HCT116 (cell line): ENCODE data around the gene MGST2. TPM values are rescaled to one million over a fixed set of nuclear protein-coding genes. Genes with fewer than 3 reads are reported as not detected.

Experiments
- ATAC-seq: fragments of 200-7000 bp; cut with Tn5 transposase; 2 replicates; pipeline ENCODE4 v1.9.1; 2020; ENCODE audit warnings: mild to moderate bottlenecking, moderate library complexity
- BruUV-seq: library from RNA; stranded (reverse); fragments of 400-500 nt; replicated peaks from 2 replicates; lab custom pipeline; 2021; lab: Mats Ljungman, UMichigan
- CTCF ChIA-PET: fragments of 300-600 bp; sonication (Branson Sonifier 250); formaldehyde crosslinking; loops from one replicate; lab custom pipeline; 2021; ENCODE audit warnings: antibody characterized with exemption; lab: Charles Lee
- POLR2A ChIA-PET: fragments of 300-600, 350-600 bp; sonication (Branson Sonifier 250); formaldehyde crosslinking; loops from one replicate; lab custom pipeline; 2021; ENCODE audit warnings: antibody characterized with exemption; lab: Charles Lee
- RAD21 ChIA-PET, 2 experiments: fragments of 300-600 bp; sonication (Branson Sonifier 250); formaldehyde crosslinking; loops; one replicate each; lab custom pipeline; 2023; ENCODE audit warnings: low total read pairs in 2 of 2; ENCODE audit not compliant: uncharacterized antibody in 2 of 2, unreplicated experiment in 2 of 2, low non-redundant PET in 1 of 2; lab: Charles Lee
- DNase-seq: peaks from one replicate; pipeline ENCODE4 v3.0.0-alpha.2; 2010; ENCODE audit warnings: low read depth, low spot score
- H2AFZ ChIP-seq: fragments of 200-600 bp; shearing (Covaris generic), sonication (generic); 2 replicates; pipeline ENCODE4 v1.6.1; 2017; ENCODE audit warnings: low read depth, mixed run types, mixed read lengths, antibody characterized with exemption, low read length; ENCODE audit not compliant: poor library complexity, severe bottlenecking
- H3K27ac ChIP-seq: 2 replicates; pipeline ENCODE4 v1.5.1; 2012; ENCODE audit warnings: low read depth, low read length
- H3K27me3 ChIP-seq: fragments of 200-600 bp; sonication (generic); 2 replicates; pipeline ENCODE4 v1.6.1; 2016; ENCODE audit warnings: mixed run types, low read length, mixed read lengths; ENCODE audit not compliant: insufficient read depth
- H3K36me3 ChIP-seq, 2 experiments: fragments of 200-500 bp in 1 of 2; fragments of 200-600 bp in 1 of 2; sonication (Bioruptor generic) in 1 of 2; sonication (generic) in 1 of 2; 2 replicates each; pipeline versions ENCODE4 v1.5.1 to v1.6.1; 2014 to 2016; ENCODE audit warnings: low read length in 2 of 2, inconsistent platforms in 1 of 2, mixed read lengths in 1 of 2, mixed run types in 1 of 2; ENCODE audit not compliant: insufficient read depth in 2 of 2, control insufficient read depth in 1 of 2
- H3K4me1 ChIP-seq, 2 experiments: fragments of 200-600 bp in 1 of 2; sonication (generic) in 1 of 2; 2 replicates each; pipeline versions ENCODE4 v1.5.1 to v1.6.1; 2012 to 2017; ENCODE audit warnings: low read length in 2 of 2, inconsistent platforms in 1 of 2, mild to moderate bottlenecking in 1 of 2, mixed read lengths in 1 of 2, mixed run types in 1 of 2, moderate library complexity in 1 of 2; ENCODE audit not compliant: insufficient read depth in 2 of 2, control insufficient read depth in 1 of 2
- H3K4me2 ChIP-seq: fragments of 200-600 bp; sonication (generic); 2 replicates; pipeline ENCODE4 v1.6.1; 2017; ENCODE audit warnings: mixed run types, low read length, mixed read lengths
- H3K4me3 ChIP-seq, 2 experiments: fragments of 200-600 bp in 1 of 2; sonication (generic) in 1 of 2; replicated peaks in 1 of 2; 2 replicates each; pipeline ENCODE4 v1.5.1; 2011 to 2016; ENCODE audit warnings: low read length in 2 of 2, control low read depth in 1 of 2, low read depth in 1 of 2, mild to moderate bottlenecking in 1 of 2, mixed read lengths in 1 of 2, mixed run types in 1 of 2
- H3K79me2 ChIP-seq: fragments of 200-600 bp; sonication (generic); 2 replicates; pipeline ENCODE4 v1.6.1; 2017; ENCODE audit warnings: mild to moderate bottlenecking, mixed run types, low read length, moderate library complexity, mixed read lengths; ENCODE audit not compliant: insufficient read depth
- H3K9ac ChIP-seq: fragments of 200-600 bp; sonication (generic); 2 replicates; pipeline ENCODE4 v1.6.1; 2016; ENCODE audit warnings: low read length, mixed read lengths
- H3K9me2 ChIP-seq: fragments of 200-600 bp; sonication (generic), shearing (Covaris generic); 2 replicates; pipeline ENCODE4 v1.6.1; 2017; ENCODE audit warnings: mixed run types, mild to moderate bottlenecking, moderate library complexity; ENCODE audit not compliant: insufficient read depth
- H3K9me3 ChIP-seq, 2 experiments: fragments of 200-500 bp in 1 of 2; fragments of 200-600 bp in 1 of 2; sonication (Bioruptor generic) in 1 of 2; sonication (generic) in 1 of 2; 2 replicates each; pipeline ENCODE4 v1.6.1; 2014 to 2017; ENCODE audit warnings: low read length in 2 of 2, mixed read lengths in 2 of 2, inconsistent platforms in 1 of 2, low read depth in 1 of 2, mild to moderate bottlenecking in 1 of 2, mixed run types in 1 of 2, moderate library complexity in 1 of 2; ENCODE audit not compliant: control insufficient read depth in 1 of 2, insufficient read depth in 1 of 2
- H4K20me1 ChIP-seq: fragments of 200-600 bp; sonication (generic), shearing (Covaris generic); 2 replicates; pipeline ENCODE4 v1.6.1; 2017; ENCODE audit warnings: mixed run types, mild to moderate bottlenecking, moderate library complexity; ENCODE audit not compliant: insufficient read depth
- ATF3 ChIP-seq: IDR thresholded peaks from 2 replicates; pipeline ENCODE4 v1.6.1; 2012
- CBX3 ChIP-seq: IDR thresholded peaks from 2 replicates; pipeline ENCODE4 v1.6.1; 2012; ENCODE audit warnings: low read depth
- CEBPB ChIP-seq: IDR thresholded peaks from 2 replicates; pipeline ENCODE4 v1.6.1; 2012; ENCODE audit warnings: low read depth
- EGR1 ChIP-seq: IDR thresholded peaks from 2 replicates; pipeline ENCODE4 v1.6.1; 2012; ENCODE audit warnings: low read depth
- ELF1 ChIP-seq: IDR thresholded peaks from 2 replicates; pipeline ENCODE4 v1.6.1; 2012; ENCODE audit warnings: low read depth, borderline replicate concordance
- EZH2 ChIP-seq: fragments of 200-600 bp; sonication (generic); IDR thresholded peaks from 2 replicates; pipeline ENCODE4 v1.6.1; 2017; ENCODE audit warnings: antibody characterized with exemption, mixed run types
- EZH2phosphoT487 ChIP-seq: fragments of 200-600 bp; IDR thresholded peaks from 2 replicates; pipeline ENCODE4 v1.6.1; 2018; ENCODE audit warnings: antibody characterized with exemption, borderline replicate concordance
- FOSL1 ChIP-seq: IDR thresholded peaks from 2 replicates; pipeline ENCODE4 v1.6.1; 2012; ENCODE audit warnings: low read depth
- MAX ChIP-seq: IDR thresholded peaks from 2 replicates; pipeline ENCODE4 v1.6.1; 2012
- POLR2A ChIP-seq: IDR thresholded peaks from 2 replicates; pipeline ENCODE4 v1.7.0; 2011; ENCODE audit warnings: borderline replicate concordance; ENCODE audit not compliant: insufficient read depth, insufficient read length; ENCODE audit errors: extremely low read depth
- POLR2AphosphoS5 ChIP-seq: IDR thresholded peaks from 2 replicates; pipeline ENCODE4 v1.6.1; 2011; ENCODE audit warnings: mild to moderate bottlenecking, low read depth, low read length, moderate library complexity
- REST ChIP-seq: IDR thresholded peaks from 2 replicates; pipeline ENCODE4 v1.6.1; 2012; ENCODE audit warnings: low read depth
- SIN3A ChIP-seq: IDR thresholded peaks from 2 replicates; pipeline ENCODE4 v1.6.1; 2012; ENCODE audit warnings: low read depth
- SP1 ChIP-seq: IDR thresholded peaks from 2 replicates; pipeline ENCODE4 v1.6.1; 2012; ENCODE audit warnings: low read depth
- SRF ChIP-seq: IDR thresholded peaks from 2 replicates; pipeline ENCODE4 v1.6.1; 2012; ENCODE audit warnings: low read depth
- TCF7L2 ChIP-seq: IDR thresholded peaks from 2 replicates; pipeline ENCODE4 v1.7.0; 2011; ENCODE audit warnings: borderline replicate concordance, inconsistent platforms; ENCODE audit not compliant: insufficient read depth, insufficient read length; ENCODE audit errors: extremely low read depth
- YY1 ChIP-seq: IDR thresholded peaks from 2 replicates; pipeline ENCODE4 v1.6.1; 2011; ENCODE audit warnings: low read length, low read depth, moderate library complexity, mild to moderate bottlenecking; ENCODE audit not compliant: insufficient replicate concordance; ENCODE audit errors: extremely low read depth
- ZFX ChIP-seq: fragments of 450-650 bp; IDR thresholded peaks from 2 replicates; pipeline ENCODE4 v1.6.1; 2017
- ZNF274 ChIP-seq: fragments of 200-500 bp; sonication (Bioruptor generic); IDR thresholded peaks from 2 replicates; pipeline ENCODE4 v1.6.1; 2014; ENCODE audit warnings: mild to moderate bottlenecking, low read depth, low read length, inconsistent platforms
- intact Hi-C: fragments of 100-400 bp; cut with micrococcal nuclease; formaldehyde crosslinking; loops from 2 replicates; pipeline ENCODE4 v1.10.0; 2022
- total RNA-seq: library from RNA; stranded (reverse); gene quantifications from one replicate; pipeline ENCODE4 v1.2.1, GENCODE V29; 2021; ENCODE audit not compliant: unreplicated experiment

MGST2 gene
- total RNA-seq, 1 experiment from 2014 or later = 24.3 TPM

GRCh38 chr4:139641218-139641617 lies 24.4 kb upstream of the MGST2 start:
- DNase-seq (no peak), ATAC-seq (no peak)
- no TSS peak for BruUV-seq
- no peaks in the 10 kb centered on the region for H4K20me1 ChIP-seq
- H3K79me2 ChIP-seq = no peaks in the 10 kb centered on the region
- no peaks in the 10 kb centered on the region for H3K9me3 ChIP-seq
- no peaks in the 10 kb centered on the region for H3K27me3 ChIP-seq
- H3K27ac ChIP-seq = no peak overlapping the region
- no peak overlapping the region for H3K4me2 ChIP-seq
- ChIA-PET CTCF (interaction anchor here (2.4 kb wide), 1 partner anchor 16 kb away, joined by 8 read pairs; no protein-coding TSS in a partner anchor), RAD21 (no interaction called here), POLR2A (no interaction called here)
- TF ChIP-seq ZNF274 (no peak), REST (no peak), FOSL1 (no peak), ELF1 (no peak), SRF (no peak), YY1 (no peak), EGR1 (no peak), CEBPB (no peak), SIN3A (no peak), SP1 (no peak), POLR2AphosphoS5 (no peak), ZFX (no peak), ATF3 (no peak), EZH2 (no peak), POLR2A (no peak), MAX (no peak), EZH2phosphoT487 (no peak), TCF7L2 (no peak), CBX3 (no peak)
- no peak overlapping the region for H3K9ac ChIP-seq
- no peak overlapping the region for H2AFZ ChIP-seq
- H3K9me2 ChIP-seq = no peaks in the 10 kb centered on the region
- no peaks in the 10 kb centered on the region for H3K36me3 ChIP-seq
- intact Hi-C loops = loop anchor here (10.0 kb wide), 1 partner anchor 606 kb away; no protein-coding TSS in a partner anchor
- peaks cover 0 to 4% of the 10 kb centered on the region in 2 experiments; a peak in 1 of 4 replicates for H3K4me1 ChIP-seq
- H3K4me3 ChIP-seq = no peak overlapping the region
